IPS DF 6.9 (cell line): ENCODE data around the gene EGLN1.
A peak's percentile ranks its signal among the peaks of the same experiment; 100 is the strongest.

ENCODE experiments used
- DNase-seq: peaks from one replicate; pipeline ENCODE4 v3.0.0-alpha.2; 2013; ENCODE audit warnings: low read depth, low spot score
- H3K27ac ChIP-seq: one replicate; pipeline ENCODE4 v1.5.1; 2013; ENCODE audit warnings: low read length, control low read depth
- H3K27me3 ChIP-seq: 2 replicates; pipeline ENCODE4 v1.6.1; 2013; ENCODE audit warnings: mild to moderate bottlenecking, low read length; ENCODE audit not compliant: control insufficient read depth, insufficient read depth
- H3K36me3 ChIP-seq: 2 replicates; pipeline ENCODE4 v1.6.1; 2013; ENCODE audit warnings: low read length; ENCODE audit not compliant: control insufficient read depth, insufficient read depth
- H3K4me1 ChIP-seq: 2 replicates; pipeline ENCODE4 v1.6.1; 2013; ENCODE audit warnings: low read length; ENCODE audit not compliant: control insufficient read depth, insufficient read depth
- H3K4me3 ChIP-seq: 2 replicates; pipeline ENCODE4 v1.5.1; 2013; ENCODE audit warnings: mild to moderate bottlenecking, low read length
- H3K9me3 ChIP-seq: 2 replicates; pipeline ENCODE4 v1.6.1; 2013; ENCODE audit warnings: low read length, inconsistent platforms; ENCODE audit not compliant: control insufficient read depth, insufficient read depth
- WGBS: extraction: QIAGEN DNeasy Blood & Tissue Kit; methylation state at CpG from one replicate; pipeline ENCODE4 v1.1.7; 2013; ENCODE audit warnings: mixed read lengths, missing lambda C conversion rate; ENCODE audit not compliant: insufficient read length, insufficient coverage; 5-methylcytosine and 5-hydroxymethylcytosine counted together

Gene EGLN1

GRCh38 chr1:231340328-231341013 lies 81.6 kb downstream of the EGLN1 start:
- no peaks in the 10 kb centered on the region for H3K9me3 ChIP-seq
- H3K4me3 ChIP-seq = no peak overlapping the region
- no peak for DNase-seq
- H3K27ac ChIP-seq = no peak overlapping the region
- no CpG with 5 or more reads among the region's 6 CpGs for WGBS
- H3K4me1 ChIP-seq = peaks cover 3% of the 10 kb centered on the region; the same call in 1 of the 2 replicates
- H3K27me3 ChIP-seq = no peaks in the 10 kb centered on the region
- peaks cover 2% of the 10 kb centered on the region; the same call in 1 of the 2 replicates for H3K36me3 ChIP-seq

- Histone ChIP-seq H3K36me3 (peaks cover 1% of the 10 kb centered on the region; the same call in 1 of the 2 replicates), H3K27me3 (no peaks in the 10 kb centered on the region), H3K9me3 (no peaks in the 10 kb centered on the region), H3K4me1 (peaks cover 3% of the 10 kb centered on the region; the same call in 1 of the 2 replicates), H3K27ac (no peak within 1 kb of the TSS), H3K4me3 (peak within 1 kb of the TSS; percentile 83)
- no peak for DNase-seq
- WGBS = no CpG with 5 or more reads among the region's 43 CpGs
These were observed 83.6 kb downstream of the EGLN1 start, which contains the start of gene SPRTN for GRCh38 chr1:231338270-231339128. Gene SPRTN (plus strand): TSS chr1:231338293. CDS start chr1:231338384, 91 bp downstream.

DNA sequence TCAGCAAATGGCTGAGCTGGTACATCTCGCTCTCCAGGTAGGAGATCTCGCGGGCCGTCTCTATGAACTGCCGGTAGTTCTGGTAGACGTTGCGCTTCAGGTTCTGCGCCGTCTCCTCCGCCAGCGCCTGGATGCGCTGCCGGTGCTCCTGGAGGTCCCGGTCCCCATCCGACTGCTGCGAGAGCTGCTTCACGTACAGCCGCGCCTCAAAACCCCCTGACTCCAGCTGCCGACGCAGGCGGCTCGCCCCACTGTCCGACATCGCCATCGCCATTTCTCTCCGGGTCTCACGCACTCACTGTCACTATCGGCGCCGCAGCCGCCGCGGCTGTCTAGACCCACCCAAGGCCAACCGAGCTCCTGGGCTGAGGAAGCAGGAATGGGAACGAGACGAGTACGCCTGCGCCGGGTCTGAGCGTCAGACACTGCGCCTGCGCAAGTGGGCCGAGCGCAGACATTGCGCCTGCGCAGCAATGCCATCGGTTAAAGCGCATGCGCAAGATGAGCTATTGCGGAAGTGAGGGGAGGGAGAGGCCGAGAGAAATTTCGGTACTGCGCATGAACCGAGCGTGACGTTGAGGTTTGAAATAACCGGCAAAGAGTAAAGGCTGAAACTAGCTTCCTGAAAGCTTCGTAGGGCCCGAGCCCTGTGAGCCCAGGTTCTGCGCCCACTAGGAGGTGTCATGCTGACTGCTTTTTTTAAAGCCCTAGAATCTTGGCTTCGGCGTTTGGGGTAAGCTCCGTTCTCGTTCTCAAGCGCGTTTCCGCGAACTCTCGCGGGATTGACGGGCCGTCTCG lies 84.4 kb downstream of the EGLN1 start, which contains the start of gene EXOC8:
EXOC8 (minus strand) TSS at position 381 of the 798 bp plus-strand sequence; CDS start at position 274, 107 bp downstream.
- Histone ChIP-seq H3K4me3 (peak within 1 kb of the TSS; percentile 83), H3K27me3 (no peaks in the 10 kb centered on the region), H3K4me1 (peaks cover 3% of the 10 kb centered on the region; the same call in 1 of the 2 replicates), H3K9me3 (no peaks in the 10 kb centered on the region), H3K36me3 (no peaks in the 10 kb centered on the region; the same call in 1 of the 2 replicates), H3K27ac (no peak within 1 kb of the TSS)
- DNase-seq = peak; percentile 97
- no CpG with 5 or more reads among the region's 74 CpGs for WGBS

- Histone ChIP-seq H3K4me1 (peaks cover 3% of the 10 kb centered on the region; the same call in 1 of the 2 replicates), H3K9me3 (no peaks in the 10 kb centered on the region), H3K27me3 (no peaks in the 10 kb centered on the region), H3K36me3 (no peaks in the 10 kb centered on the region; the same call in 1 of the 2 replicates), H3K27ac (no peak overlapping the region), H3K4me3 (peak overlapping the region; percentile 83)
- DNase-seq = no peak
- WGBS = no CpG with 5 or more reads among the region's 32 CpGs
These were observed 85.0 kb downstream of the EGLN1 start for GRCh38 chr1:231337043-231337471.

GRCh38 chr1:231335663-231336602 lies 86.2 kb downstream of the EGLN1 start:
- no peaks in the 10 kb centered on the region for H3K27me3 ChIP-seq
- no peak for DNase-seq
- no peaks in the 10 kb centered on the region for H3K9me3 ChIP-seq
- H3K4me3 ChIP-seq = peak overlapping the region; percentile 83; the same call in 1 of the 2 replicates
- H3K36me3 ChIP-seq = no peaks in the 10 kb centered on the region; the same call in 1 of the 2 replicates
- no peak overlapping the region for H3K27ac ChIP-seq
- peaks cover 3% of the 10 kb centered on the region; the same call in 1 of the 2 replicates for H3K4me1 ChIP-seq
- WGBS = no CpG with 5 or more reads among the region's 21 CpGs

DNA sequence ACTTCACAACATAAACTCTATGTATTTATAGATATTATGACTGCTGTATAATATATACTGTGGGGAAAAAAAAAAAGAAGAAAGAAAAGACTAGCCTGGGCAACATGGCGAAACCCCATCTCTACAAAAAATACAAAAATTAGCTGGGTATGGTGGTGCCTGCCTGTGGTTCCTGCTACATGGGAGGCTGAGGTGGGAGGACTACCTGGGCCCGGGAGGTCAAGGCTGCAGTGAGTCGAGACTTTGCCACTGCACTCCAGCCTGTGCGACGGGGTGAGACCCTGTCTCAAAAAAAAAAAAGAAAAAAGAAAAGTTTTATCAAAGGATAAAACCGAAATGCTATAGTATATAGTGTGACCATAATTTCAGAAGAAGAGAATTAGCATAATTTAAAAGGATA lies 87.1 kb downstream of the EGLN1 start:
- no peak for DNase-seq
- Histone ChIP-seq H3K4me3 (no peak overlapping the region), H3K27me3 (no peaks in the 10 kb centered on the region), H3K36me3 (no peaks in the 10 kb centered on the region; the same call in 1 of the 2 replicates), H3K4me1 (peaks cover 3% of the 10 kb centered on the region; the same call in 1 of the 2 replicates), H3K27ac (no peak overlapping the region), H3K9me3 (no peaks in the 10 kb centered on the region)
- WGBS = no CpG with 5 or more reads among the region's 6 CpGs

DNA sequence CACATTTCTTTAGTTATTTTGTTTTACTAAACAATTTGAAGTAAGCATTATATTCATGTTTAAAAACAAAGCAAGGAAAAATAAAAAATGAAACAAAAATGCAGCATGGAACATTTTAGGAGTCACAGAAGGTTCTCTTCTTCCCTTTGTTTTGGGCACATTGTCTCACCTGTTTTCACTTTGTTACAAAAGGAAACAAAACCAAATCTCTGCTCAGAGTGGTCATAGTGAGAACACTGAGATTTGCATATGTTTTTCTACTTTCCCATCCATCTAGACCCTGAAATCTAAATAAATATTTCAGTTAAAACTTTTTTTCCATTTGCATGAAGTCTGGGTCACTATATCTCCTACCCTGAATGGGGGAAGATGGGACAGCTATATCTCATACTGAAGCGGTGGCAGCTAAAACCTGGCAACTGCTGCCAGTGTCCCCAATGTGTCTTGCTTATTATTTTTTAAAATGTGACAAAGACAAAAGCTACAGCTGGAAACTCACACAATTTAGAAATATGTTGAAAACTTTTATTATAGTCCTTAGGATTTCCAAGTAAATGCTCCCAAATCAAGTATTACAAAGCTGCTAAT lies 87.9 kb downstream of the EGLN1 start:
- Histone ChIP-seq H3K4me1 (peaks cover 3% of the 10 kb centered on the region; the same call in 1 of the 2 replicates), H3K27me3 (no peaks in the 10 kb centered on the region), H3K9me3 (no peaks in the 10 kb centered on the region), H3K4me3 (no peak overlapping the region), H3K27ac (no peak overlapping the region), H3K36me3 (no peaks in the 10 kb centered on the region)
- WGBS = no CpG with 5 or more reads among the region's 1 CpG
- DNase-seq = no peak

GRCh38 chr1:231332761-231333160 lies 89.3 kb downstream of the EGLN1 start:
- DNase-seq = no peak
- Histone ChIP-seq H3K36me3 (no peaks in the 10 kb centered on the region), H3K4me1 (peaks cover 3% of the 10 kb centered on the region; the same call in 1 of the 2 replicates), H3K27ac (no peak overlapping the region), H3K4me3 (no peak overlapping the region), H3K27me3 (no peaks in the 10 kb centered on the region), H3K9me3 (no peaks in the 10 kb centered on the region)
- WGBS = no CpG with 5 or more reads among the region's 1 CpG

DNA sequence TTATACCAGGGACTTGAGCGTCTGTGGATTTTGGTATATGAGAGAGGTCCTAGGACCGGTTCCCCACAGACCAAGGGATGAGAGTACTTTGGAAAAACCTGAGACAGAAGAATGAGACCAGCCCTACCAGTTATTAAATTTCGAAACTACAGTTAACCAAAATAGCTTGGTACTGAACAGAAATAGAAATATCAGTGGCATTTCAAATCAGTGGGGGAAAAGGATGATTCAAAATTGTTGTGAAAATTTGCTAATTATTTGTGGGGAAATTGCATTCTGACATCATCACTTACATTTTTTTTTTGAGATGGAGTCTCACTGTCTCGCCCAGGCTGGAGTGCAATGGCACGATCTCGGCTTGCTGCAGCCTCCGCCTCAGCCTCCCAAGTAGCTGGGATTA lies 92.6 kb downstream of the EGLN1 start:
- no peaks in the 10 kb centered on the region for H3K36me3 ChIP-seq
- H3K27me3 ChIP-seq = no peaks in the 10 kb centered on the region
- H3K27ac ChIP-seq = no peak overlapping the region
- WGBS = no CpG with 5 or more reads among the region's 7 CpGs
- H3K9me3 ChIP-seq = no peaks in the 10 kb centered on the region
- no peak for DNase-seq
- no peaks in the 10 kb centered on the region for H3K4me1 ChIP-seq
- H3K4me3 ChIP-seq = no peak overlapping the region
